Measurements from ENCODE around the gene GAS6.

Gene GAS6

DNA sequence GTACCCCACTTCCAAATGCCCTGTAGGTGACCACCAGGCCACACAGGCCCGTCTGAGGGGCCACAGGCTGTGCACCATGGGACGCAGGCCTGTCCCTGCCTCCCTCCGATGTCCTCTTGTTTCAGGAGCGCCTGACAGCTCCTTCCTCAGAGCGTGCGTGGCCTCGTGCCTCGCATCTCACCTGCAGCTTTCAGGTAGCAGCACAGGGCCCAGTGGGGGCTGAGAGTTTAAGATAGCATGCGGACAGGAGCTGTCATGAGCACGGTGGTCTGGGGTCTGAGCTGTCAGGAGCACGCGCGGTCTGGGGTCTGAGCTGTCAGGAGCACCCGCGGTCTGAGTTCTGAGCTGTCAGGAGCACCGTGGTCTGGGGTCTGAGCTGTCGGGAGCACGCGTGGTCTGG lies 40.1 kb downstream of the GAS6 start:
- Histone ChIP-seq H3K36me3 (ENCODE audit: control insufficient read depth, insufficient read depth, low read length) (no peaks in the 10 kb centered on the region), H3K4me1 (ENCODE audit: control insufficient read depth, insufficient read depth, low read length, poor library complexity, severe bottlenecking) (peaks cover 26% of the 10 kb centered on the region), H3K4me3 (ENCODE audit: extremely low read depth, insufficient read depth, low read length, poor library complexity, severe bottlenecking) (no peak overlapping the region), H3K9me3 (ENCODE audit: control insufficient read depth, low read length) (no peaks in the 10 kb centered on the region), H3K27ac (ENCODE audit: low read depth, low read length, severe bottlenecking) (no peak overlapping the region)
- 97 to 99% methylated on average over 15 to 17 of the region's 19 CpGs for WGBS, 2 experiments (ENCODE audit: insufficient coverage in 2 of 2)

DNA sequence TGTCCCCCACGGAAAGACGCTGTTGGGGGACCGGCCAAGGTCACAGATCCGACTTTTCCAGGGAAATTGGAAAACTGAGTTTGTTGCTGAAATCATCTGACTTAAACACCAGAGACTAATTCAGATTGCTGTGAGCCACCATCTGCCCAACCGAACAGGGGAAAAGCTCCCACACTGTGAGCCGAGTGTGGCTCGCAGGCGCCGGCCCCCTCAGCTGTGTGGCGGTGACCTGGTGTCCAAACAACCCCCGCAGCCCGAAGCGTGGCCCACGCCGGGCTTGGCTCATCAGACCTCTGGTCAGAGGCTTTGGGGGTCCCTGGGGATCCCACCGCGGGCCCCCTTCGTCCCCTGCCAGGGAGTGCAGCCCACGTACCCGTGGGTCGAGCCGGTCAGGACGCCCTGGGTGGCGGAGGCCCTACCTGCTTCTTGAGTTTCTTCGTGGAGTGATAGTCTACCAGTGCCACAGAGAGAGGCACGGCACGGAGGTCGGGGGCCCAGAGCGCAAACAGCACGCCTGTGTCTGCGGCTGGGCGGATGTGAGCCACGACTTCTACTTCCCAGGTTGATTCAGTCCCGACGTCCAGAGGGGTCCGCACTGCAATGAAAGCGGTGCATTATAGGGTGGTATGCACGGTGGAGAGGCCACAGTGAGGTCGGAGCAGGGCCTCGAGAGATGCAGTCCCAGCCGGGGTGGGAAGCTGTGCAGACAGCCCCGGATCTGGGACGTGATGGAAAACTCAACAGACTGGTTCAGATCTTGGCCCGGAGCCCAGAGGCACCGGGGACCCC lies 40.7 kb downstream of the GAS6 start:
- peaks cover 26% of the 10 kb centered on the region for H3K4me1 ChIP-seq (ENCODE audit: control insufficient read depth, insufficient read depth, low read length, poor library complexity, severe bottlenecking)
- H3K36me3 ChIP-seq (ENCODE audit: control insufficient read depth, insufficient read depth, low read length): no peaks in the 10 kb centered on the region
- H3K4me3 ChIP-seq (ENCODE audit: extremely low read depth, insufficient read depth, low read length, poor library complexity, severe bottlenecking): no peak overlapping the region
- H3K9me3 ChIP-seq (ENCODE audit: control insufficient read depth, low read length): no peaks in the 10 kb centered on the region
- H3K27ac ChIP-seq (ENCODE audit: low read depth, low read length, severe bottlenecking): no peak overlapping the region
- 97% methylated on average over 39 to 45 of the region's 45 CpGs for WGBS, 2 experiments (ENCODE audit: insufficient coverage in 2 of 2)

DNA sequence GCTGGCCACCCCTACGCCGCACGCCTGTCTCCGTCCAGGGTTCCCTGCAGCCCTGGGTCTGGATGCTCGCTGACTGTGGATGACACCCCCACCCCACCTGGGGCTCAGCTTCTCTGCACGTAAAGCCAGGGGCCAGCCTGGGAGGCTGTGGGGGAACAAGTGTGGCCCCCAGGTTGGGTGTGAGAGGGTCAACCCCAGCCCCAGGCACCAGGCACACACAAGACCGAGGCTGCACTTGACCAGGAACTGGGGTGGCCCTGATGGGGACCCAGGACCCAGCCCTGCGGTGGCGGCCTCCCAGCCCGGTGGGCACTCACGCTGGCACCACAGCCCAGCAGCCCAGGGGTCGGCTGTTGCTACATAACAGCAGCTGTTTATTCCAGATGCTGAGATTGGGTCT lies 41.6 kb downstream of the GAS6 start:
- no peaks in the 10 kb centered on the region for H3K9me3 ChIP-seq (ENCODE audit: control insufficient read depth, low read length)
- WGBS, 2 experiments (ENCODE audit: insufficient coverage in 2 of 2): 94 to 98% methylated on average over 8 to 9 of the region's 12 CpGs
- no peaks in the 10 kb centered on the region for H3K36me3 ChIP-seq (ENCODE audit: control insufficient read depth, insufficient read depth, low read length)
- no peak overlapping the region for H3K27ac ChIP-seq (ENCODE audit: low read depth, low read length, severe bottlenecking)
- H3K4me3 ChIP-seq (ENCODE audit: extremely low read depth, insufficient read depth, low read length, poor library complexity, severe bottlenecking): no peak overlapping the region
- H3K4me1 ChIP-seq (ENCODE audit: control insufficient read depth, insufficient read depth, low read length, poor library complexity, severe bottlenecking): peaks cover 30% of the 10 kb centered on the region

DNA sequence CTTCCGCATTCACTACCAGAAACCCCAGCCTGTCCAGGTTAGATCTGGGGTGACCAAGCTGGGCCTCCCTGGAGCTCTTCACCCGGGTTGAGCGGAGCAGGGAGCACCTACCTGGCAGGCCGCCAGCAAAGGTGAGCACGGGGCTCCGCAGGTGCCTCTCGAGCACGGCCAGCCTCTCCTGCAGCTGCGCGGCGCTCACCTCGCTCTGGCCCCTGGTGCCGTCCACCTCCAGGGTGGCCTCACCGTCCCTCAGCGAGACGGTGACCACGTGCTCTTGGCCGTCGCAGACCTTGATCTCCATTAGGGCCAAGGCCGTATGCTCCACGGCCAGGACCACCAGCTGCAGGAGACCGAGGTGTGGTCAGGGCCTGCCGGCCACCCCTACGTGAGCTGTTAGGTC lies 42.0 kb downstream of the GAS6 start:
- no peak overlapping the region for H3K4me3 ChIP-seq (ENCODE audit: extremely low read depth, insufficient read depth, low read length, poor library complexity, severe bottlenecking)
- H3K27ac ChIP-seq (ENCODE audit: low read depth, low read length, severe bottlenecking): peak overlapping the region; percentile 84
- no peaks in the 10 kb centered on the region for H3K9me3 ChIP-seq (ENCODE audit: control insufficient read depth, low read length)
- H3K4me1 ChIP-seq (ENCODE audit: control insufficient read depth, insufficient read depth, low read length, poor library complexity, severe bottlenecking): peaks cover 30% of the 10 kb centered on the region
- H3K36me3 ChIP-seq (ENCODE audit: control insufficient read depth, insufficient read depth, low read length): no peaks in the 10 kb centered on the region
- WGBS, 2 experiments (ENCODE audit: insufficient coverage in 2 of 2): 97 to 98% methylated on average over 24 of the region's 24 CpGs

DNA sequence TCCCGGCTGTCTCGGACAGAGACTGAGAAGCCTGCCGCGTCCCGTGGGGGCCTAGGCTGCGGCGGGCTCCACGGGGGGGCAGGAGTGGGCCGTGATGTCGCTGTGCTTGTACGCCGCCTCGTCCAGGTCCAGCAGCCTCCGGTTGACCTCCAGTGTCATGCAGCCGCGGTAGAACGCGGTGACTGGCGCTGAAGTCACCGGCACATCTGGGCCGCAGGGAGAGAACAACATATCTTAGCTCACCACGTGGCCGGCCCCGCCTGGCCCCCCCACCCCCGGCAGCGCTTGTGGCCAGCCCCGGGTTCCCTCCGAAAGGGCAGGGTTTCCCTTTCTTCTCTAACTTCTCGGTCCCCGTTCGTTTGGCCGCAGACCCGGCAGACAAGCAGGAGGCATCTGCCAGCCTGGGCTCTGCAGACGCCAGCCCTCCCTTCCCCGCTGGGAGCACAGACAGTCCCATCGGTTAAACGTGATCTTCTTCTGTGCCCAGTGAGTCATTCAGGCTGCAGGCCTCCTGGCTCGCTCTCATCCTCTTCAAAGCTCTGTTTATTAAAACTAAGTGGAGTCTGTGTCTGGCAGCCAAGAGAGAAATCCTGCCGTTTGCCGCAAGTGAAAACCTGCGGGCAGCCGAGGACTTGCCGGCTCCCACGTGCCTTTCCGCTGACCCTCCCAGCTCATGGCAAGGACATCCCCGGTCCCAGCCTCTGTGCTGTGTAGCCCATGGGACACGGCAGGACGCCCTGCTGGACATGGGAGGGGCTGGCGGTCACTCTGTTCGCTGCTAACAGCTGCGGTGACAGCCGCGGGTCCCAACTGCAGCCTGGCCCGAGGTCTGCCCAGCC lies 42.8 kb downstream of the GAS6 start:
- no peak overlapping the region for H3K4me3 ChIP-seq (ENCODE audit: extremely low read depth, insufficient read depth, low read length, poor library complexity, severe bottlenecking)
- WGBS, 2 experiments (ENCODE audit: insufficient coverage in 2 of 2): 63 to 68% methylated on average over 51 to 52 of the region's 54 CpGs
- H3K27ac ChIP-seq (ENCODE audit: low read depth, low read length, severe bottlenecking): peak overlapping the region; percentile 84

DNA sequence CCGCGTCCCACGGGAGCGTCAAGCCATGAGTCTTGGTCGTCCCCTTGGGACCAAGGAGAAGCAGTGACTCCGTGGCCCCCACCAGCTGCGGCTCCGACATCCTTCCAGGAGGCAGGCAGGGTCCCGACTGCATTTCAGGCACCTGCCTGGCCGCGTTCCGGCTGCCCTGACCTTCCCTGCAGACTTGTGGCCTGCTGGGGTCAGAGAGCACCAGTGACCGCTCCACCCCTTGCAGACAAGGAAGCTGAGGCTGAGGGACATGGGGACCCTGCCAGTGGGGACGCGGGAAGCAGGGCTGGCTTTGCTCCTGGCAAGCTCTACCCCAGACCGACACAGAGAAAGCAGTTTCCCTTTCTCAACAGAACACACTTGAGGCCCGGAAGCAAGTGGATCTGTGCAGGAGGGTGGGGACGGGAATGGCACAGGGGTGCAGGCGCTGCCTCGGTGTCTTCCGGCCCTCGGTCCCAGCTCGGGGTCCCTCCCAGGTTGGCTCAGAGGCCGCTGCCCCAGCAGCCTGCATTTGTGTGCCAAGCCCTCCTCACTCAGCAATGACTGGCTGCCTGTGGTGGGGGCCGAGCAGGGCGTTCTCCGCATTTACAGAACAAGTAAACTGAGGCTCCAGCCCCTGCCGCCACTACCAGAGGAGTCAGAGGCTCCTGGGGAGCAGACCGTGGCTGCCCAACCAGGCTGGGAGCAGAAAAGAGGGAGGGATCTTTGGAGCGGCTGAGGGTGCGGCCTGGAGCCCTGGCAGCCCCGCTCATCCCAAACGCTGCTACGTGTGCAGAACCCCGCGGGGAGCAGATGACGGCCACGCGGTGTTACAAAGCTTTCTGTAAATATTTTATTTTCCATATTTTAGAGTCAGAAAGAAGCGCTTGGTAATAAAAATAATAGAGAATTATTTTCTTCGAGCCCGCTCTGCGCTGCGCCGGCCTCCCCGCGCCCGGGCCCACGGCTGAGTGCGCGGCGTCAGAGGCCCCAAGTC lies 43.9 kb downstream of the GAS6 start:
- Histone ChIP-seq H3K4me3 (ENCODE audit: extremely low read depth, insufficient read depth, low read length, poor library complexity, severe bottlenecking) (no peak overlapping the region), H3K27ac (ENCODE audit: low read depth, low read length, severe bottlenecking) (peak overlapping the region; percentile 84)

More for the DNA sequence above, 42.8 kb downstream of the GAS6 start:
- H3K4me1 ChIP-seq (ENCODE audit: control insufficient read depth, insufficient read depth, low read length, poor library complexity, severe bottlenecking): peaks cover 38% of the 10 kb centered on the region
- H3K9me3 ChIP-seq (ENCODE audit: control insufficient read depth, low read length): no peaks in the 10 kb centered on the region
- no peaks in the 10 kb centered on the region for H3K36me3 ChIP-seq (ENCODE audit: control insufficient read depth, insufficient read depth, low read length)

DNA sequence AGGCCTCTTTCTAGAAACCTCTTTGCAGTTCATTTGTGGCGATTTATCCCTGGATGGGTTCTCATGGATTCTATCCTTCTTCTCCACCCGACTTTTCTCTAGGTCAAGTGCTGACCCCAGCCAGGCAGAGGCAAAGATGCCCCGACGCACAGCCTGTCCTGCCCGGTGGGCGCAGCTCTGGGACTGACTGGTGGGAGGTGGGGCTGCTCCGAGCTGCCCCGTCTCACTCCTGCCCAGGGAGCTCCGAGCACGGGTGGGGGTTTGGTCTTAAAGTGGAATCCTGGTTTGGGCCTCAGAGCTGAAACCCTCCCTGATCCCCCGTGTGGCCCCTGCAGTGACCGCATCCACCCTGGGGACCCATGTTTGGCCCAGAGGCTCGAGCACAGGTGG lies 44.5 kb downstream of the GAS6 start:
- 87 to 89% methylated on average over 9 to 11 of the region's 13 CpGs for WGBS, 2 experiments (ENCODE audit: insufficient coverage in 2 of 2)
- Histone ChIP-seq H3K36me3 (ENCODE audit: control insufficient read depth, insufficient read depth, low read length) (no peaks in the 10 kb centered on the region), H3K27ac (ENCODE audit: low read depth, low read length, severe bottlenecking) (no peak overlapping the region), H3K9me3 (ENCODE audit: control insufficient read depth, low read length) (no peaks in the 10 kb centered on the region), H3K4me1 (ENCODE audit: control insufficient read depth, insufficient read depth, low read length, poor library complexity, severe bottlenecking) (peaks cover 38% of the 10 kb centered on the region), H3K4me3 (ENCODE audit: extremely low read depth, insufficient read depth, low read length, poor library complexity, severe bottlenecking) (no peak overlapping the region)

More for the DNA sequence above, 43.9 kb downstream of the GAS6 start:
- no peaks in the 10 kb centered on the region for H3K36me3 ChIP-seq (ENCODE audit: control insufficient read depth, insufficient read depth, low read length)
- H3K4me1 ChIP-seq (ENCODE audit: control insufficient read depth, insufficient read depth, low read length, poor library complexity, severe bottlenecking): peaks cover 38% of the 10 kb centered on the region
- no peaks in the 10 kb centered on the region for H3K9me3 ChIP-seq (ENCODE audit: control insufficient read depth, low read length)
- WGBS, 2 experiments (ENCODE audit: insufficient coverage in 2 of 2): 92 to 96% methylated on average over 31 of the region's 52 CpGs

DNA sequence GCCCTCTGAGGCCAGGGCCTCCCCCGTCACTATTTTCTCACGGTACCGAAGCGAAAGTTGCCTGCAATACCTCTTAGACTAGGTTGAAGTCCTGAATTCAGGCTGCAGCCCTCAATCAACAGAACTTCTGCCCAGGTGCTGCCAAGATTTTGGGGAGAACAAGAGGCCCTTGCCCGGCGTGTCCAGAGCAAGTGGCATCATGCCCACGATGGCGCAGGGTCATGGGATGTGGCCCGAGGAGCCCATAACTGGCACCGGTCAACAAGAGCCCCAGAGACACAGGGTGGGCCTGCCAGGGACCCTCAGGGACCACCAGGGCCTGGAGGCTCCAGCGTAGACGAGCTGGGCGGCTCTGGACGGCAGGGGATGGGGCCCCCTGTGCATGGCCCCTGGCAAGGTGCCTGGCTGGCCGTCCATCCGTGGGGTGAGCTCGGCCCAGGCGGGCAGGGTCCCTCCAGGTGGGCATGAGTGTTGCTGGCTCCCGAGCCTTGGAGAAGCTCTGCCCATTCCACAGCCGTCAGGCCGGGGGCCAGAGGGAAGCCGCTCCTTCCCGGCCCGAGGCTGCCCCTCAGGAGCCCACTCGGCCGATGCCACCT lies 45.1 kb downstream of the GAS6 start:
- Histone ChIP-seq H3K4me3 (ENCODE audit: extremely low read depth, insufficient read depth, low read length, poor library complexity, severe bottlenecking) (no peak overlapping the region), H3K36me3 (ENCODE audit: control insufficient read depth, insufficient read depth, low read length) (no peaks in the 10 kb centered on the region), H3K27ac (ENCODE audit: low read depth, low read length, severe bottlenecking) (no peak overlapping the region), H3K9me3 (ENCODE audit: control insufficient read depth, low read length) (no peaks in the 10 kb centered on the region), H3K4me1 (ENCODE audit: control insufficient read depth, insufficient read depth, low read length, poor library complexity, severe bottlenecking) (peaks cover 38% of the 10 kb centered on the region)
- 90 to 95% methylated on average over 19 to 24 of the region's 26 CpGs for WGBS, 2 experiments (ENCODE audit: insufficient coverage in 2 of 2)

DNA sequence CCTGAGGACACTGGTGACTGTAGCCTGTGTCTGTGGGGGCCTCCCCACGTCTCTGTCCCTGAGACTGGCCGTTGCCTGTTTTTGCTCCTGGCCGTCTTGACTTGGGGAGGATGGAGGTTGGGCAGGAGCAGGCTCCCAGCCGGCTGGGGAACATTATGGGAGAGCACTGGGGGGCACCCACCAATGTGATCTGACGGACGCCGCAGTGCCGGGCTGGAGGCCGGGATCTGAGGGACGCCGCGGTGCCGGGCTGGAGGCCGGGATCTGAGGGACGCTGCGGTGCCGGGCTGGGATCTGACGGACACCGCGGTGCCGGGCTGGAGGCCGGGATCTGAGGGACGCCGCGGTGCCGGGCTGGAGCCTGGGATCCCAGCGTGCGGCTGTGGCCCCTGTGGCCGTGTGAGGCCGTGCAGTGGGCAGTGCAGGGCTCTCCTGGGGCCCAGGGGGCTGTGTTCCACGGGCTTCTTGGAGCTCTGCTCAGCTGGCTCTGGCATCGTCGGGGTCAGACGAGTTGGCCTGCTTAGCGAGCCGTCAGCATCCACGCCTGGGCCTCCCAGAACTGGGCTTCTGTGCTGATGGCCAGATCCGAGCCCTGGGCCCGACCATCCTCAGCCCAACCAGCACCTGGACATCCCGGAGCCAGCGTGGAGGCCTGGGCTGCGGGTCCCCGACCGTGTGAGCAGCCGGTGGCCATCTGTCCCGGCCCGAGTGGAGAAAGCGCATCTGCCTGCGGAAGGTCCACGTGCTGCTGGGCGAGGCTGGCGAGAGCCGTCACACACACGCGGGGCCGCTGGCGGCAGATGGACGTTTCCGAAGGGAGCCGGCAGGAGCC lies 45.8 kb downstream of the GAS6 start:
- Histone ChIP-seq H3K4me1 (ENCODE audit: control insufficient read depth, insufficient read depth, low read length, poor library complexity, severe bottlenecking) (peaks cover 38% of the 10 kb centered on the region), H3K27ac (ENCODE audit: low read depth, low read length, severe bottlenecking) (no peak overlapping the region), H3K4me3 (ENCODE audit: extremely low read depth, insufficient read depth, low read length, poor library complexity, severe bottlenecking) (no peak overlapping the region), H3K9me3 (ENCODE audit: control insufficient read depth, low read length) (no peaks in the 10 kb centered on the region), H3K36me3 (ENCODE audit: control insufficient read depth, insufficient read depth, low read length) (no peaks in the 10 kb centered on the region)
- 90 to 93% methylated on average over 44 to 56 of the region's 60 CpGs for WGBS, 2 experiments (ENCODE audit: insufficient coverage in 2 of 2)

All from mesodermal cell (in vitro differentiated cells).